Cardiac muscle cell (in vitro differentiated cells and primary cell): Measurements from ENCODE around the gene PTRHD1. TPM values are rescaled to one million over a fixed set of nuclear protein-coding genes. Genes with fewer than 3 reads are reported as not detected.

Source experiments
- DNase-seq, 2 donors: peaks; one replicate each; pipeline versions ENCODE4 v3.0.0 to v3.0.0-alpha.2; 2010 to 2017; ENCODE audit warnings: low read depth in 1 of 2, low spot score in 1 of 2
- H3K27ac ChIP-seq: fragments of 200-600 bp; sonication (generic); 2 replicates; pipeline ENCODE4 v1.5.1; 2016
- H3K27me3 ChIP-seq: fragments of 200-600 bp; sonication (generic); 2 replicates; pipeline ENCODE4 v1.6.0; 2016; ENCODE audit warnings: control low read depth
- H3K36me3 ChIP-seq: fragments of 200-600 bp; sonication (generic); 2 replicates; pipeline ENCODE4 v1.5.1; 2016; ENCODE audit warnings: control low read depth
- H3K4me1 ChIP-seq: fragments of 200-600 bp; sonication (generic); 2 replicates; pipeline ENCODE4 v1.8.1; 2017; ENCODE audit warnings: low read depth, mild to moderate bottlenecking, mixed run types
- H3K4me3 ChIP-seq: fragments of 200-600 bp; sonication (generic); 2 replicates; pipeline ENCODE4 v1.5.1; 2016; ENCODE audit warnings: mild to moderate bottlenecking
- H3K9me3 ChIP-seq: fragments of 200-600 bp; sonication (generic); 2 replicates; pipeline ENCODE4 v1.5.1; 2017; ENCODE audit warnings: low read depth, mild to moderate bottlenecking, control low read depth
- CTCF ChIP-seq: IDR thresholded peaks from 2 replicates; pipeline ENCODE4 v1.5.1; 2012; ENCODE audit warnings: low read depth, mild to moderate bottlenecking, low read length
- polyA plus RNA-seq: library from polyadenylated mRNA; unstranded; fragments of >200 nt; fragmentation: Nextera tagmentation; extraction: Ambion mirVana; gene quantifications from 2 replicates; pipeline ENCODE4 v1.2.1, GENCODE V29; 2016
- total RNA-seq: library from RNA; depleted of rRNA; stranded (reverse); fragments of >200 nt; gene quantifications from 2 replicates; pipeline ENCODE4 v1.2.3, GENCODE V29; 2016

PTRHD1 gene
- total and polyA plus RNA-seq, 2 experiments from 2014 or later, result 32.1 to 54.3 TPM

DNA sequence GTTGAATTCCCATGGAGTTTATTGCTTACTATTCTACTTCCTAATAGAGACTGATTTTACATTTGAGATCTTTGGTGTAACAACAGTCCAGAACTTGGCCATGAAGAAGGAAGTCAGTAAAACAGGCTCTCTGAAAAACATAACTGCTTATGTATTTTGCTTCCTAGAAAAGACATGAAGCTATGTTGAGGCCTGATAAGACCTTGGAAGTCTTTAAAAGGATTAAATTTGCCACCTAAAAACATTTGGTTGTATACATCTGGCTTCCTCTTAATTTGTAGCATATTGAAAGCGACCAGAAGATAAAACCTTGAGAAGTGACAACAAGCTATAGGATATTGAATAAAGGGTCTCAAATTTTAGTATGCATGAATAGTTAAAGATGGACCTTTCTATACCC, 36.4 kb downstream of the PTRHD1 start:
- no peak for TF ChIP-seq CTCF
- Histone ChIP-seq H3K4me1 (no peaks in the 10 kb centered on the region), H3K27me3 (no peaks in the 10 kb centered on the region), H3K4me3 (no peak overlapping the region), H3K27ac (no peak overlapping the region), H3K9me3 (no peaks in the 10 kb centered on the region), H3K36me3 (peaks cover 5% of the 10 kb centered on the region)
- DNase-seq, result no peak

GRCh38 chr2:24754985-24755705, 38.0 kb downstream of the PTRHD1 start:
- Histone ChIP-seq H3K4me1 (no peaks in the 10 kb centered on the region), H3K27me3 (no peaks in the 10 kb centered on the region), H3K36me3 (peaks cover 5% of the 10 kb centered on the region), H3K27ac (no peak overlapping the region), H3K9me3 (no peaks in the 10 kb centered on the region), H3K4me3 (no peak overlapping the region)
- DNase-seq, result no peak
- no peak for TF ChIP-seq CTCF

- DNase-seq, result peak in 1 of 2 donors; percentile 36
- H3K4me3 ChIP-seq, result no peak overlapping the region
- no peaks in the 10 kb centered on the region for H3K27me3 ChIP-seq
- H3K9me3 ChIP-seq, result no peaks in the 10 kb centered on the region
- H3K36me3 ChIP-seq, result no peaks in the 10 kb centered on the region
- H3K27ac ChIP-seq, result no peak overlapping the region
- TF ChIP-seq CTCF, result no peak
- H3K4me1 ChIP-seq, result peaks cover 3% of the 10 kb centered on the region
Observed at GRCh38 chr2:24749069-24749691, 44.0 kb downstream of the PTRHD1 start.

DNA sequence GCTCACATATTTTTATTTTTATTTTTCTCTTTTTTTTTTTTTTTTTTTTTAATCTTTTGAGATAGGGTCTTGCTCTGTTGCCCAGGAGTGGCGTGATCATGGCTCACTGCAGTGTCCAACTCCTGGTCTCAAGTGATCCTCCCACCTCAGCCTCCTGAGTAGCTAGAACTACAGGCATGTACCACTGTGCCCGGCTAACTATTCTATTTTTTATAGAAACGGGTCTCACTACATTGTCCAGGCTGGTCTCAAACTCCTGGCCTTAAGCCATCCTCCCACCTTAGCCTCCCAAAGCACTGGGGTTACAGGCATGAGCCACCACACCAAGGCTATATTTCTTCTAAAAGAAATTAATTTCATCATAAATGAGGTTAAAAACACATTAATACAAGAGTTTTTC, 45.9 kb downstream of the PTRHD1 start:
- no peak for TF ChIP-seq CTCF
- peaks cover 3% of the 10 kb centered on the region for H3K4me1 ChIP-seq
- no peaks in the 10 kb centered on the region for H3K9me3 ChIP-seq
- no peak overlapping the region for H3K4me3 ChIP-seq
- H3K27me3 ChIP-seq, result no peaks in the 10 kb centered on the region
- DNase-seq, result no peak
- no peak overlapping the region for H3K27ac ChIP-seq
- no peaks in the 10 kb centered on the region for H3K36me3 ChIP-seq

- H3K4me3 ChIP-seq, result no peak overlapping the region
Observed at GRCh38 chr2:24745825-24746224, 47.4 kb downstream of the PTRHD1 start.

More at GRCh38 chr2:24745825-24746224, 47.4 kb downstream of the PTRHD1 start:
- TF ChIP-seq CTCF, result no peak
- peaks cover 3% of the 10 kb centered on the region for H3K4me1 ChIP-seq
- no peaks in the 10 kb centered on the region for H3K36me3 ChIP-seq
- no peaks in the 10 kb centered on the region for H3K9me3 ChIP-seq
- H3K27ac ChIP-seq, result no peak overlapping the region
- DNase-seq, result no peak
- no peaks in the 10 kb centered on the region for H3K27me3 ChIP-seq
